Measurements from ENCODE around the gene IFT22. TPM values are rescaled to one million over a fixed set of nuclear protein-coding genes. Genes with fewer than 3 reads are reported as not detected.

IFT22 gene
- total RNA-seq, 2 experiments from 2014 or later, result 2.7 to 3.3 TPM

- Histone ChIP-seq H3K27ac (ENCODE audit: low read depth in 1 of 2, low read length in 2 of 2) (no peak overlapping the region), H3K27me3 (ENCODE audit: control insufficient read depth in 1 of 2, insufficient read depth in 2 of 2, low read length in 2 of 2) (peaks cover 2 to 5% of the 10 kb centered on the region in 2 experiments), H3K4me1 (ENCODE audit: insufficient read depth, low read length) (peaks cover 5% of the 10 kb centered on the region), H3K4me3 (ENCODE audit: low read length) (no peak overlapping the region), H3K9me3 (ENCODE audit: control insufficient read depth in 1 of 2, insufficient read depth in 1 of 2, low read length in 2 of 2) (no peaks in the 10 kb centered on the region), H3K36me3 (ENCODE audit: insufficient read depth, low read length) (no peaks in the 10 kb centered on the region)
- ChIA-PET CTCF (no interaction called here), POLR2A (no interaction called here)
- Mint-ChIP-seq H3K4me3 (no peak overlapping the region), H3K27me3 (peaks cover 16% of the 10 kb centered on the region), H3K9me3 (no peaks in the 10 kb centered on the region), H3K36me3 (ENCODE audit: low read depth) (no peaks in the 10 kb centered on the region), H3K4me1 (ENCODE audit: low read depth) (peaks cover 5% of the 10 kb centered on the region), H3K27ac (no peak overlapping the region)
- no peak for TF ChIP-seq CTCF (IDR thresholded peaks at IDR 0.05)
- intact Hi-C loops (cut with DNase I, micrococcal nuclease), result no loop called here
- no peak for DNase-seq
- ATAC-seq (ENCODE audit: poor library complexity), result no peak
These were observed 42.9 kb downstream of the IFT22 start for GRCh38 chr7:101278461-101279292.

- H3K4me1 ChIP-seq (ENCODE audit: insufficient read depth, low read length), result no peaks in the 10 kb centered on the region
- peaks cover 20% of the 10 kb centered on the region for H3K27me3 Mint-ChIP-seq
- ChIA-PET POLR2A (no interaction called here), CTCF (interaction anchor here (1.3 kb wide), 1 partner anchor 13 kb away, joined by 3 read pairs; no protein-coding TSS in a partner anchor)
- no peak for ATAC-seq (ENCODE audit: poor library complexity)
- intact Hi-C loops (cut with DNase I, micrococcal nuclease), result no loop called here
- H3K27ac Mint-ChIP-seq, result no peak overlapping the region
- H3K4me3 ChIP-seq (ENCODE audit: low read length), result no peak overlapping the region
- H3K36me3 ChIP-seq (ENCODE audit: insufficient read depth, low read length), result no peaks in the 10 kb centered on the region
- peaks cover 2 to 5% of the 10 kb centered on the region in 2 experiments for H3K27me3 ChIP-seq (ENCODE audit: control insufficient read depth in 1 of 2, insufficient read depth in 2 of 2, low read length in 2 of 2)
- TF ChIP-seq CTCF (IDR thresholded peaks at IDR 0.05), result no peak
- H3K9me3 Mint-ChIP-seq, result no peaks in the 10 kb centered on the region
- H3K9me3 ChIP-seq (ENCODE audit: control insufficient read depth in 1 of 2, insufficient read depth in 1 of 2, low read length in 2 of 2), result no peaks in the 10 kb centered on the region
- DNase-seq, result no peak
- H3K4me3 Mint-ChIP-seq, result no peak overlapping the region
- no peak overlapping the region for H3K27ac ChIP-seq (ENCODE audit: low read depth in 1 of 2, low read length in 2 of 2)
- H3K4me1 Mint-ChIP-seq (ENCODE audit: low read depth), result no peaks in the 10 kb centered on the region
- no peaks in the 10 kb centered on the region for H3K36me3 Mint-ChIP-seq (ENCODE audit: low read depth)
These were observed 44.5 kb downstream of the IFT22 start for GRCh38 chr7:101277155-101277554.

- Histone ChIP-seq H3K4me1 (ENCODE audit: insufficient read depth, low read length) (no peaks in the 10 kb centered on the region), H3K36me3 (ENCODE audit: insufficient read depth, low read length) (no peaks in the 10 kb centered on the region), H3K27ac (ENCODE audit: low read depth in 1 of 2, low read length in 2 of 2) (no peak overlapping the region), H3K9me3 (ENCODE audit: control insufficient read depth in 1 of 2, insufficient read depth in 1 of 2, low read length in 2 of 2) (no peaks in the 10 kb centered on the region), H3K4me3 (ENCODE audit: low read length) (no peak overlapping the region), H3K27me3 (ENCODE audit: control insufficient read depth in 1 of 2, insufficient read depth in 2 of 2, low read length in 2 of 2) (peaks cover 2 to 5% of the 10 kb centered on the region in 2 experiments)
- no peak for DNase-seq
- Mint-ChIP-seq H3K4me3 (no peak overlapping the region), H3K9me3 (no peaks in the 10 kb centered on the region), H3K27ac (no peak overlapping the region), H3K36me3 (ENCODE audit: low read depth) (no peaks in the 10 kb centered on the region), H3K4me1 (ENCODE audit: low read depth) (no peaks in the 10 kb centered on the region), H3K27me3 (peaks cover 20% of the 10 kb centered on the region)
- ChIA-PET POLR2A (no interaction called here), CTCF (no interaction called here)
- no peak for ATAC-seq (ENCODE audit: poor library complexity)
- no peak for TF ChIP-seq CTCF (IDR thresholded peaks at IDR 0.05)
- intact Hi-C loops (cut with DNase I, micrococcal nuclease), result no loop called here
These were observed 48.4 kb downstream of the IFT22 start for GRCh38 chr7:101273206-101273605.

Data from CD4-positive, alpha-beta T cell (primary cell).